SU-DHL-6 (cell line): ENCODE results near the gene TANGO2.

Experiments used
- H2AFZ ChIP-seq: fragments of 200-600 bp; sonication (generic); 2 replicates; pipeline ENCODE4 v1.6.1; 2014; ENCODE audit warnings: low read depth, mild to moderate bottlenecking, moderate library complexity, mixed read lengths, antibody characterized with exemption, low read length; ENCODE audit not compliant: severe bottlenecking
- H3F3A ChIP-seq: fragments of 200-600 bp; shearing (Covaris generic); 2 replicates; pipeline ENCODE4 v1.6.0; 2016; ENCODE audit warnings: antibody characterized with exemption, mild to moderate bottlenecking; ENCODE audit not compliant: insufficient read depth
- H3K27ac ChIP-seq: fragments of 200-600 bp; sonication (generic); 2 replicates; pipeline ENCODE4 v1.5.1; 2016; ENCODE audit warnings: low read depth, mild to moderate bottlenecking, low read length, moderate library complexity, mixed read lengths
- H3K27me3 ChIP-seq: fragments of 200-600 bp; sonication (generic), shearing (Covaris generic); 2 replicates; pipeline ENCODE4 v1.6.0; 2014; ENCODE audit warnings: mild to moderate bottlenecking, low read length
- H3K36me3 ChIP-seq: fragments of 200-600 bp; sonication (generic); 2 replicates; pipeline ENCODE4 v1.6.1; 2014; ENCODE audit warnings: mild to moderate bottlenecking, low read length, mixed read lengths
- H3K4me2 ChIP-seq: fragments of 300-600, 200-600 bp; shearing (Covaris generic), sonication (generic); 2 replicates; pipeline ENCODE4 v1.6.0; 2014; ENCODE audit warnings: low read length, low read depth, mild to moderate bottlenecking; ENCODE audit not compliant: poor library complexity, severe bottlenecking
- H3K4me3 ChIP-seq: fragments of 200-600 bp; sonication (generic); 2 replicates; pipeline ENCODE4 v1.5.1; 2014; ENCODE audit warnings: antibody characterized with exemption, low read length, mild to moderate bottlenecking, mixed read lengths; ENCODE audit not compliant: insufficient read depth, poor library complexity, severe bottlenecking
- H3K79me2 ChIP-seq: fragments of 200-600 bp; sonication (generic); 2 replicates; pipeline ENCODE4 v1.6.1; 2014; ENCODE audit warnings: mild to moderate bottlenecking, low read length, moderate library complexity; ENCODE audit not compliant: insufficient read depth
- H3K9ac ChIP-seq: fragments of 200-600 bp; sonication (generic); 2 replicates; pipeline ENCODE4 v1.7.0; 2014; ENCODE audit warnings: mild to moderate bottlenecking, low read length
- H3K9me2 ChIP-seq: fragments of 200-600 bp; sonication (generic); replicated peaks from 2 replicates; pipeline ENCODE4 v1.6.1; 2014; ENCODE audit warnings: low read length; ENCODE audit not compliant: insufficient read depth
- H3K9me3 ChIP-seq: fragments of 200-600 bp; sonication (generic); 2 replicates; pipeline ENCODE4 v1.6.1; 2014; ENCODE audit warnings: low read length, mixed read lengths; ENCODE audit not compliant: insufficient read depth
- H4K20me1 ChIP-seq: fragments of 200-600 bp; sonication (generic); 2 replicates; pipeline ENCODE4 v1.6.1; 2014; ENCODE audit warnings: low read depth, mild to moderate bottlenecking, antibody characterized with exemption, low read length, moderate library complexity, mixed read lengths
- CTCF ChIP-seq: fragments of 200-600 bp; sonication (generic); IDR thresholded peaks from one replicate; pipeline ENCODE4 v1.5.1; 2017; ENCODE audit warnings: antibody characterized with exemption, mild to moderate bottlenecking, low read length, moderate library complexity; ENCODE audit not compliant: insufficient read depth, poor library complexity, severe bottlenecking
- EZH2phosphoT487 ChIP-seq: fragments of 200-600 bp; sonication (generic), shearing (Covaris generic); conservative IDR thresholded peaks from 2 replicates; pipeline ENCODE4 v1.6.1; 2018; ENCODE audit warnings: mild to moderate bottlenecking, antibody characterized with exemption, low read length, moderate library complexity, mixed read lengths

The TANGO2 gene

GRCh38 chr22:20060700-20061480 lies 40.0 kb downstream of the TANGO2 start:
- no peaks in the 10 kb centered on the region for H3F3A ChIP-seq
- no peak overlapping the region for H3K27ac ChIP-seq
- H3K9me3 ChIP-seq, result no peaks in the 10 kb centered on the region
- H3K9me2 ChIP-seq, result no peaks in the 10 kb centered on the region
- TF ChIP-seq CTCF, result no peak
- no peak for TF ChIP-seq EZH2phosphoT487
- no peak overlapping the region for H3K4me3 ChIP-seq
- H4K20me1 ChIP-seq, result no peaks in the 10 kb centered on the region
- no peaks in the 10 kb centered on the region for H3K27me3 ChIP-seq
- no peak overlapping the region for H2AFZ ChIP-seq
- no peaks in the 10 kb centered on the region for H3K79me2 ChIP-seq
- H3K36me3 ChIP-seq, result no peaks in the 10 kb centered on the region
- no peak overlapping the region for H3K9ac ChIP-seq
- no peak overlapping the region for H3K4me2 ChIP-seq

GRCh38 chr22:20061481-20061861 lies 40.6 kb downstream of the TANGO2 start:
- no peaks in the 10 kb centered on the region for H3K36me3 ChIP-seq
- H2AFZ ChIP-seq, result no peak overlapping the region
- H3K9me3 ChIP-seq, result no peaks in the 10 kb centered on the region
- H4K20me1 ChIP-seq, result no peaks in the 10 kb centered on the region
- H3K79me2 ChIP-seq, result no peaks in the 10 kb centered on the region
- no peak overlapping the region for H3K9ac ChIP-seq
- H3F3A ChIP-seq, result no peaks in the 10 kb centered on the region
- H3K4me2 ChIP-seq, result no peak overlapping the region
- no peak overlapping the region for H3K4me3 ChIP-seq
- H3K27me3 ChIP-seq, result no peaks in the 10 kb centered on the region
- no peak overlapping the region for H3K27ac ChIP-seq
- H3K9me2 ChIP-seq, result no peaks in the 10 kb centered on the region
- no peak for TF ChIP-seq CTCF
- no peak for TF ChIP-seq EZH2phosphoT487

GRCh38 chr22:20062043-20062765 lies 41.3 kb downstream of the TANGO2 start:
- Histone ChIP-seq H3K36me3 (no peaks in the 10 kb centered on the region), H3K9me2 (no peaks in the 10 kb centered on the region), H4K20me1 (no peaks in the 10 kb centered on the region), H3K27me3 (no peaks in the 10 kb centered on the region), H3K4me3 (no peak overlapping the region), H3K9ac (no peak overlapping the region), H3F3A (no peaks in the 10 kb centered on the region), H3K9me3 (no peaks in the 10 kb centered on the region), H3K79me2 (no peaks in the 10 kb centered on the region), H3K4me2 (no peak overlapping the region), H2AFZ (no peak overlapping the region), H3K27ac (no peak overlapping the region)
- TF ChIP-seq EZH2phosphoT487, result no peak
- no peak for TF ChIP-seq CTCF
